22Rv1 (cell line): ENCODE measurements around the gene ANTXR1.
"Not testable (repeated sequence)": the region's sequence is repeated elsewhere in the genome, so short reads cannot be mapped to it uniquely, and the experiment has no call there.

Experiments used
- H3K27ac ChIP-seq: fragments of 450-650 bp; 2 replicates; pipeline ENCODE4 v1.5.1; 2017
- ZFX ChIP-seq: fragments of 450-650 bp; IDR thresholded peaks from 2 replicates; pipeline ENCODE4 v1.6.1; 2017; ENCODE audit warnings: antibody characterized with exemption, borderline replicate concordance
- TF ChIP-seq, protein P1 (sequence below): fragments of 450-650 bp; IDR thresholded peaks from 2 replicates; pipeline ENCODE4 v1.5.1; 2017; ENCODE audit warnings: mild to moderate bottlenecking

ANTXR1 gene

DNA sequence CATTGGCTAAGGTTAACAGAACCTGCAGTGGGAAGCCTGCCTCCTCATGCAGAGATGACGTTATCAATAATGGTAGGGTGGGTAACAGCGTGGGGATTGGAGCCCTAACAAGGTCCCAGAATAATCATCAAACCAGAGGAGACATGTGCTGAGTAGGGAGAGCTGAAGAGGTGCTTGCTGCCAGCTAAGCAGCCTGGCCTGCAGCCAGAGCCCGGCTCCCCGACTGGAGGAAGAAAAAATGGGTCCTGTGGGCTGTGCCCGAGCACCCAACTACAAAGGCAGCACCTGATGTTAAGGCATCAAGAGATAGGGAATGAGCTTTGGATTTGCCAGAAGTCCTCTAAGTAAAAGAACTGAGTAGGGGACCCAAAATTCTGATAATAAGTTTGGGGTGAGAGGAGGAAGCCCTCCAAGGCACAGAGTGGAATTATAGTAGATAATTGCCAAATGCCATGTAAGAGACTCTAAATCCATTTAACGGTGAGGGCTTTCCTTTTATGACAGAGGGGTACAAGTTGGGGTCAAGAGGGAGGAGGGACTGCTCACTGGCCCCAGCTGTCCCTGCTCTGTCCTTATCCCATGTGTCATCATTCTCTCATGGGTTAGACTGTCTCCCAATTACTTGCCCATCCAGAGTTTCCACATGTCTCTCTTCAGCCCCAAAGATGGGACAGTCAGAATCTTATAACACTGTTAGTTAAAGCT, 156.1 kb downstream of the ANTXR1 start:
- H3K27ac ChIP-seq: no peak overlapping the region
- TF ChIP-seq, protein P1, sequence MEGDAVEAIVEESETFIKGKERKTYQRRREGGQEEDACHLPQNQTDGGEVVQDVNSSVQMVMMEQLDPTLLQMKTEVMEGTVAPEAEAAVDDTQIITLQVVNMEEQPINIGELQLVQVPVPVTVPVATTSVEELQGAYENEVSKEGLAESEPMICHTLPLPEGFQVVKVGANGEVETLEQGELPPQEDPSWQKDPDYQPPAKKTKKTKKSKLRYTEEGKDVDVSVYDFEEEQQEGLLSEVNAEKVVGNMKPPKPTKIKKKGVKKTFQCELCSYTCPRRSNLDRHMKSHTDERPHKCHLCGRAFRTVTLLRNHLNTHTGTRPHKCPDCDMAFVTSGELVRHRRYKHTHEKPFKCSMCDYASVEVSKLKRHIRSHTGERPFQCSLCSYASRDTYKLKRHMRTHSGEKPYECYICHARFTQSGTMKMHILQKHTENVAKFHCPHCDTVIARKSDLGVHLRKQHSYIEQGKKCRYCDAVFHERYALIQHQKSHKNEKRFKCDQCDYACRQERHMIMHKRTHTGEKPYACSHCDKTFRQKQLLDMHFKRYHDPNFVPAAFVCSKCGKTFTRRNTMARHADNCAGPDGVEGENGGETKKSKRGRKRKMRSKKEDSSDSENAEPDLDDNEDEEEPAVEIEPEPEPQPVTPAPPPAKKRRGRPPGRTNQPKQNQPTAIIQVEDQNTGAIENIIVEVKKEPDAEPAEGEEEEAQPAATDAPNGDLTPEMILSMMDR: no peak
- no peak for TF ChIP-seq ZFX

DNA sequence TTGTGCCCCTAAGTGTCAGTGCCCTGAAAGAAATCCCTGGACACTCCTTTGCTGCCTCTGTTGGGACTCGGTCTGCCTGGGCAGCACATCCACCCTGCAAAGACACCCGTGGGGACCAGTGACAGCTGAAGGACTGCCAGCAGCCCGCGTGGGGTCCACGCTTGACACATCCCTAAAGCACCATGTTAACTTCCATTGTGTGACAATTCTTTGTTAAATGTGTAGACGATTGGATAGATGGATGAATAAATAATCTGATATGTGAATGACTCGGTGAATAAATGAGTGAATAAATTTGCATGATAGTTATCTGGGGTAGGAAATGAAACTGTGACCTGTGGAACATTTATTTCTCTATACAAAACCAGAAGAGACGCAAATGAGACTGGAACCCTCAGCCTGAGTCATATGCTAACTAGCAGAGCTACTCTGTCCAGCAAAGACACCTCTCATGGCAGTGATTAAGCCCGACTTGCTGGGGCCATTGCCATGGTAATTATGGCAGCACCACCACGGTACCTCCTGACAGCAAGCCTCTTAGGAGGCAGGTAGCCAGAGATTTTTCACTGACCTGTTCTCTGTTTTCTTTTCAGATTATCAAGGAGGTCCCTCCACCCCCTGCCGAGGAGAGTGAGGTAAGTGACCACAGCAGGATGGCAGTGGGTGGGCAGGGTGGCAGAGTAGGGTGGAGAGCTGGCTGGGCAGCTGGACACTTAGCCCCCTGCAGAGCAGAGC, 156.8 kb downstream of the ANTXR1 start:
- H3K27ac ChIP-seq: no peak overlapping the region
- no peak for TF ChIP-seq ZFX
- TF ChIP-seq, protein P1: no peak

DNA sequence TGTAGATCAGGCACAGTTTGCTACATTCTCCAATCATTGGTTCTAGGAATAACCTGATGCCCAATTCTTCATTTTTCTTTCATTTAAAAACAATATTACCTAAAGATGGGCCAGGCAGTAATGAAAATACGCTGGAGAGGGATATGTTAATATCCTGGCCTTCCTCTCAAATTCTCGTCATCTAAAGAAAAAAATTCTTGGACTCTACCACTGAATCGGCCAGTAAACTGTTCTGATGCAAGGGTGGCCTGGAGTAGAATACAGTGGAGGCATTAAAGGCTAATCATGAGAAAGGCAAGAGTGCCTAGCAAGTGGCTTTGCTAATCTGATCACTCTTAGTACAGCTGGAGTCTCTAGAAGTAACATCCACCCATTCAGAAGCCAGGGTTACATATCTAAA, 157.7 kb downstream of the ANTXR1 start:
- H3K27ac ChIP-seq: no peak overlapping the region

DNA sequence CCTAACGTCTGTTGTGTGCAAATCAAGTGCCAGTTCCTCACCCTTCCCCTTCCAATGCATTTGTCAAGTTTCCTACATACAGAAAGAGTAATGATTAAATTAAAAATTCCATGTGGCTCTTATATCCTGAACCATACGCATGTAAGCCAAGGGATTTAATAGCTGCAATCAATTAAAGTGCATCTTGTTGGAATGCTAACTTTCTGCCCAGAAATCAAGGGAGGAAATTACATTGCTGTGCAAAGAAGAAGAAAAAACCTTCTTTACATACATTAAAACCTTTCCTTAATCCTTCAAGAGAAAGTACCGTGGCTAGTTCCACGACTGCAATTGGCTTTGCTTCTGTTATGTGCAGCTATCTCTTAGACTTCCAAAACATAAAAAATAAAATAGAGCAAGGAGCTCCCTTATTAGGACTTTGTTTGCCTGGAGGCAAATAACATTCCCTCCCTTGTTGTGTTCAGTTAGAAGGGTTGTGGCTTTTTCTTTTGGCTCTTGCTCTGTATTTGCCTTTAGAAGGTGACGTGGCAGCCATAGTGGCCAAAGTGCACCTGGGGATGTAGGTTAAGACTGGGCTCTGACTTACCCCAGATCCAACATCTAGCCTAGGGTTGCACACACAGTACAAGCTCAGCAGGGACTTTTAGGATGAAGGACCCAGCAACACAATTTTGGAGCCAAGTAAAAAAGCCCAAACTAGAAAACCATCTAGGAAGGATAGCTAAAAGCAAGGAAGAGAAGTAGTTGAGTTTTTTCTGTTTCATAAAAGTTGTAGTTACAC, 158.3 kb downstream of the ANTXR1 start:
- H3K27ac ChIP-seq: no peak overlapping the region
- TF ChIP-seq ZFX: no peak
- TF ChIP-seq, protein P1: no peak

More for the DNA sequence above, 157.7 kb downstream of the ANTXR1 start:
- TF ChIP-seq, protein P1: no peak
- no peak for TF ChIP-seq ZFX

DNA sequence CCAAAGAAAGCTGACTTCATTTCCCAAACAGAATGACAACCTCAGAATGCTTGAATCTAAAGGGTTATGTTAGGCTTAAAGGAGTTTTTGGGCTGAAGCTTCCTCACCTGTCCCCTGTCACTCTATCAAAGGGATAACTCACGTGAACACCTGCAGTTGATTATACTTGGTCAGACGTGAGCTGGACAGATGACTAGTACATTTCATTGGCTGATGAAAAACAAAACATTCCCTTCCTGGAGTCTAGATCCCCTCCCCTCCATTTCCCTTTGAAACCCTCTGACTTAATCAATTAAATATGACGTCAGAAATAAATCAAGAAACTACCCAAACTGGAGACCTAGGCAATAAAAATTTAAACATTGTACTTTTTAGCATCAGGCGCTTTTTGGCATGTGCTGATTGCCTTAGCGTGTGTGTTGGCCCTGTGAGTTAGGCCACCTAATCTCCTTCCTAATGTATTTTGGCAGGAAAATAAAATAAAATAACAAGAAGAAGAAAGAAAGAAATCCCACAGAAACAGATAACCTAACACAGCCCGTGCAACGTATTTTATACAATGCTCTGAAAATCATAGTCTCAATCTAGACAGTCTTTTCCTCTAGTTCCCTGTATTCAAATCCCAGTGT, 159.0 kb downstream of the ANTXR1 start:
- TF ChIP-seq, protein P1: no peak
- TF ChIP-seq ZFX: no peak
- H3K27ac ChIP-seq: no peak overlapping the region

DNA sequence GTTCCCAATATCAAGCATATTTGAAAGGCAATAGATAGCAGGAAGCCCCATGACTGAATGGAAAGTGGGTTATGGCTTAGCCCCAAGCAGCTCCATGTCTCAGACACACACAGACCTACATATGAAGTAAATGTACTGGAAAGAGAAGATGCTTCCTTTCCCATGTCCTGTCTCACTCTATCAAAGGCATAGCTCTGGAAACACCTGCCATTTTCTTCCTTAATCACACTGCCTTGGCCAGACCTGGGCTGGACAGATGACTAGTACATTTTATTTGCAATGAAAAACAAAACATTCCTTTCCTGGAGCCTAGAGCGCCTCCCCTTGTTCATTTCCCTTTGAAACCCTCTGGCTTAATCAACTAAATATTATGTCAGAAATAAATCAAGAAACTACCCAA, 160.7 kb downstream of the ANTXR1 start:
- TF ChIP-seq, protein P1: no peak
- no peak for TF ChIP-seq ZFX
- H3K27ac ChIP-seq: no peak overlapping the region

DNA sequence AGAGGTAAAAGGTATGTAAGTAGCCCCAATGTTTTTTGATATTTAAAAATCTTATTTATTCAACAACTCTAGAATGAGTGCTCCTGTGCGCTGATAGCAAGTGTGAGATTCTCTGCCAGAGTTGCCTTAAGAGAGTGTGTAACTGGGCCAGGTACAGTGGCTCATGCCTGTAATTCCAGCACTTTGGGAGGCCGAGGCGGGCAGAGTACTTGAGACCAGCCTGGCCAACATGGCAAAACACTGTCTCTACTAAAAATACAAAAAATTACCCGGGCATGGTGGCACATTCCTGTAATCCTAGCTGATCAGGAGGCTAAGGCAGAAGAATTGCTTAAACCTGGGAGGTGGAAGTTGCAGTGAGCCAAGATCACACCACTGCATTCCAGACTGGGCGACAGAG, 161.2 kb downstream of the ANTXR1 start:
- not testable (repeated sequence) for H3K27ac ChIP-seq
